ENCODE data around the gene TMEM154.

GRCh38 chr4:152715076-152715475, 35.3 kb upstream of the TMEM154 start:
- no peak for TF ChIP-seq CTCF (IDR thresholded peaks at IDR 0.05; ENCODE audit: poor library complexity)
- no peak for TF ChIP-seq EZH2 (IDR thresholded peaks at IDR 0.05; ENCODE audit: borderline replicate concordance)
- TF ChIP-seq EZH2phosphoT487 (IDR thresholded peaks at IDR 0.05; ENCODE audit: low read depth, severe bottlenecking, unreplicated experiment): no peak

Measured in hepatocyte (in vitro differentiated cells).